GM19193 (cell line): ENCODE data around the gene AKAP13.

Source experiments
- POLR2A ChIP-seq: IDR thresholded peaks from 4 replicates; pipeline ENCODE4 v1.6.1; 2011; ENCODE audit not compliant: insufficient read depth, insufficient read length; ENCODE audit errors: extremely low read depth

Gene AKAP13

DNA sequence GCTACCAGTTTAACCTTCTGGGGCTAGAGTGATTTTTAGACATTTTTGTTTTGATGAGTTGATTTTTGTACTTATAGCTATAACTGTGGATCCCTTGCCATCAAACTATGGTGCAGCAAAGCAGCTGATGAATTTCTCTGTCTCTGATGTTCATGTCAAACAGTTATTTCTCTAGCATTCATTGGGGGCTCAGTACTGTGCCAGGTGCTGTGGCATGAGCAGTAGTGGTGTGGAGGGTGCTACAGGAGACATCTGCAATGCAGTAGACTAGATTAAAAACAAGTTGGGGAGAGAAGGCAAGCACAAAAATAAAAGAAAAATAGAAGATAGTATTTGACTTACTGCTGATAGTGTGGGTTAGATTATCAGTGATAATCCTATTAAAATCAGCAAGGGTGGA, 95.3 kb downstream of the AKAP13 start:
- no peak for TF ChIP-seq POLR2A

DNA sequence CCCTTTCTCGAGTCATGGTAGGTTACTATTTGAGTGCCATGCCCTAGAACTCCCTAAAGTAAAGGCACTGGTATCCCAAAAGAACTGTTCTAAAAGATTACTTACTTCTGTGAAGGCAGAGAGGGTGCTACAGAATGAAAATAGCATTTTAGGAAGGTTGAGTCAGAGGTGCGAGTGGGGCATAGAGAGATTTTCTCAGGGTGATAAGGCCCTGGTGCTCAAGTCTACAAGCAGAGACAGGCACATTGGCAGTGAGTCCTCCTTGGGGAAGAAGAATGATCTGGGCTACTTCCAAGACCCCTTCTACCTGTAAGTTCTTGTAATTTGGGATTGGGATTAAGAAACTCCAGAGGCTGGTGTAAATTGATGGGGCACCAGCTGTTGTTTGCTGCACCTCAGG, 96.7 kb downstream of the AKAP13 start:
- TF ChIP-seq POLR2A: no peak

GRCh38 chr15:85477730-85478129, 97.3 kb downstream of the AKAP13 start:
- TF ChIP-seq POLR2A: no peak

GRCh38 chr15:85479071-85479647, 98.8 kb downstream of the AKAP13 start:
- TF ChIP-seq POLR2A: no peak

GRCh38 chr15:85480923-85481322, 100.5 kb downstream of the AKAP13 start:
- no peak for TF ChIP-seq POLR2A

DNA sequence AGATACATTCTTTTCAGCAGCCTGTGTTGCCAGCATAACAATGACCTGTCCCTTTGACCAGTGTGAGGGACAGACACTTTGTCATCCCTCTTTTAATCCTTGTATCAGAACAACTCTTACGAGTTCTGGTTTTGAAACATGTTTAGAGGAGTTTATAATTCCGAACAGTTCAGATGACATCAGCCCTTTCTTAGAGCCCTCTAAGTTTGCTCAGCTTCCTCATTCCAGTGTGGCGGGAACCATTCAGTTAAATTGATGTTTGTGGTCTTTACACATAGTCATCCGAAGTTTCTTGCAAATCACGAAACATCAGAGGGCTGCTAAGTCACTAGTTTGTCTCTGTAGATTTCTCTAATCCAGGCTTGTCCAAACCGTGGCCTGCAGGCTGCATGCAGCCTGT, 102.5 kb downstream of the AKAP13 start:
- no peak for TF ChIP-seq POLR2A

DNA sequence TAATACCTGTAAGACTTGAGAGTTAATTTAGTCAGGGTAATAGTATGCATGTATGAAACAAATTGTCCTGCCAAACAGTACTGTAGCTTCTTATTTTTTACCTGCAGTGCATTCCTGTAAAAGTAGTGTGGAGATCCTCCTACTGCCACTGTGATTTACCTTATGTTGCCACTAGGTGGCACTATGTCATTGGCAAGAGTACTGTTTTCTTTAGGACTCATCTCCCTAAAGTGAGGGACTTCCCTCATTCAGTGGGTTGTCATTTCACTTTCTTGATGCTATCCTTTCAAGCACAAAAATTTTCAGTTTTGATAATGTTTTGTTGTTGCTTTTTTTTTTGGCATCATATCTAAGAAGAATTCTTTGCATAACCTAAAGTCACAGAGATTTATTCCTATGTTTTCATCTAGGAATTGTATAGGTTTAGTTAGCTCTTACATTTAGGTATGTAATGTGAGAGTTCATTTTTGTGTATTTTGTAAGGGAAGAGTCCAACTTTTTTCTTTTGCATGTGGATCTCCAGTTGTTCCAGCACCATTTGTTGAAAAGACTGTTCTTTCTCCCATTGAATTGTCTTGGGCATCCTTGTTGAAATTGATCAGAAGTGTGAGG, 105.7 kb downstream of the AKAP13 start:
- TF ChIP-seq POLR2A: no peak

- no peak for TF ChIP-seq POLR2A
These were observed 108.6 kb downstream of the AKAP13 start for GRCh38 chr15:85488997-85489396.

GRCh38 chr15:85489773-85490493, 109.5 kb downstream of the AKAP13 start:
- no peak for TF ChIP-seq POLR2A

- TF ChIP-seq POLR2A: no peak
These were observed 110.5 kb downstream of the AKAP13 start for GRCh38 chr15:85490856-85491255.

DNA sequence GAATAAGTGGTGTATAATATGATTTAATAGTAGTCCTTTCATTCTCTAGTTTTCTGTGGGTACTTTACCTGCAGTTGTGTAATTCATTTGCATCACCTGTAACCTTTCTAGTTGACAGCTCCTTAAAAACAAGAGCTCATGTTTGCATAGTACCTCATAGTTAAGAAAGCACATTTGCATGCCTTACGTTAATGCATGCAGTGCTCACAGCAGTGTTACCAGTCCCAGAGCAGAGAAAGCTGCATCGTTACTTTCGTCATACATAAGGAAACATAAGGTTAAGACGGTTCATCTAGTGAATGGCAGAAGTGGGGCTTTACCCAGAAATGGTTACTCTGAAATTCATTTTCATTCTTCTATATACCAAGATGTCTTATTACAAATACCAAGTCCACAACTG, 111.3 kb downstream of the AKAP13 start:
- no peak for TF ChIP-seq POLR2A

- no peak for TF ChIP-seq POLR2A
These were observed 112.0 kb downstream of the AKAP13 start for GRCh38 chr15:85492406-85492805.

- TF ChIP-seq POLR2A: no peak
These were observed 112.9 kb downstream of the AKAP13 start for GRCh38 chr15:85493260-85493659.

DNA sequence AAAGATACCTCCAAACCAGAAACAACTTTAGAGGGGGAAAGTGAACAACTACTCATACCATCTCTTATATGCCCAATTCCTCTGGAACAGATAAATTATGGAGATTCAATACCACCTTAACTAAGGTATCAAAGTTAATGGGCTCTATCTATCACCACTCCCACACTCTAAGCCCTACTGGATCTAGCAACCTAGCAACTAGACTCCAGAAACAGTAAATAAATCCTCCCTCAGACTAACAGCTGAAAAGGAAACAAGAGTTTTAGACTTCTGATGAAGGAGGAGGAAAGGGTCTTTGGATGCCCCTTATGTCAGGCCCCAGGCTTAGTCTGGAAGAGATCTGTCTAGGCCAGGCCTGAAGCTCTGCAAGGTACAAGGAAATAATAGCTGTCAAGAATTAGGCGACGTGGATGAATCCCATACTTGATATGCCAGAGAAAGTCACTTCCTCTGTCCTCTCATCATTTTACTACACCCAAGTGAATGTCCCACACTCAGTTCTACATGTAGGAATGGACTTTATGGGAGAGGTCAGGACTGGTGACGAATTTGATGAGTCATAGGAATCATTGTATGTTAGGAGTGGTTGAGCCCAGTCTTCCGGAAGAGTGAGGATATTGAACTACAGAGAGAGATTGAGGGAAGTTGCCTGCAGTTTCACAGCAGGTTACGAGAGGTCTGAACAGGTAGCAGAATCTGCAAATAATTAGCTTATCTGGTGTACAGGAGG, 113.8 kb downstream of the AKAP13 start:
- no peak for TF ChIP-seq POLR2A

DNA sequence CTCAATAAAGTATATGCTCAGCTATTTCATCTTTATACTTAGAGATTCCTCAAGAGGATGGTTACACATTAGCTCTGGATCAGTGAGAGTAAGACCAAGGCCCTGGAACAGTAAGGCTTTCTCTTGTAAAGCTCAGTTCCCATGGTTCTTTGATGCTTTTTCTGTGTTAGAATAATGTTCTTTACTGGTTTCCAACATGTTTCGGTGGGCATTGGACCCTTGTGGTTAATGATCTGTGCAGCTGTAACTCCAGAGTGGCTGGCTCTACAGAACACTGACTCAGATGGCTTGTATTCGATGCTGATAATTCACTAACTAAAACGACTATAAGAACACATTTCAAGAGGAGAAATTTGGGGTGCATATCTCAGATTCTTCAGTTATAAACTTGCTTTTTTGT, 114.7 kb downstream of the AKAP13 start:
- no peak for TF ChIP-seq POLR2A
